ENCODE data around the gene SOX6.
"Not testable (repeated sequence)": the region's sequence is repeated elsewhere in the genome, so short reads cannot be mapped to it uniquely, and the experiment has no call there.

The SOX6 gene

GRCh38 chr11:16049611-16050010 is 306.7 kb downstream of the SOX6 start:
- no peak for DNase-seq (ENCODE audit: low spot score)

DNA sequence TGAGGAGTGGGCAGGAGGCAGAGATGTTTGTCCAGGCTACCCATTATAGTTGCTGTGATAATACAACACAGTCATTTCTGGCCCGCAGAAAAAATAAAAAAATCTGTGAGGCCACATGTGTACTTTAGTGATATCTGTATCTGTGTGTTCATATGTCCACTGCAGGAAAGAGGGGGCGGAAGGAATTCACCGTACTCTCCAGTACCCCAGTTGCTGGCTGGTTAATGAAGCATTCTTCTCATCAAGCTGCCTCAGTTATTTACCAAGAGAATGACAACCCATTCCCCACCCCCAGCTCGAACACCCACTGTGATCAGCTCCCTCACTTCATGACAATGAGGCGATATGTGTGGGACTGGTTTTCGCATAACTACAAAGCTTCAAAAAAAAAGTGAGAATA is 309.3 kb downstream of the SOX6 start:
- DNase-seq (ENCODE audit: low spot score) (no peak), FAIRE-seq (no peak)

More at GRCh38 chr11:16049611-16050010, 306.7 kb downstream of the SOX6 start:
- no peak for FAIRE-seq

- DNase-seq (ENCODE audit: low spot score) = no peak
- no peak for FAIRE-seq
Observed at GRCh38 chr11:16043617-16044016, 312.7 kb downstream of the SOX6 start.

GRCh38 chr11:16041207-16041606 is 315.1 kb downstream of the SOX6 start:
- no peak for DNase-seq (ENCODE audit: low spot score)
- no peak for FAIRE-seq

DNA sequence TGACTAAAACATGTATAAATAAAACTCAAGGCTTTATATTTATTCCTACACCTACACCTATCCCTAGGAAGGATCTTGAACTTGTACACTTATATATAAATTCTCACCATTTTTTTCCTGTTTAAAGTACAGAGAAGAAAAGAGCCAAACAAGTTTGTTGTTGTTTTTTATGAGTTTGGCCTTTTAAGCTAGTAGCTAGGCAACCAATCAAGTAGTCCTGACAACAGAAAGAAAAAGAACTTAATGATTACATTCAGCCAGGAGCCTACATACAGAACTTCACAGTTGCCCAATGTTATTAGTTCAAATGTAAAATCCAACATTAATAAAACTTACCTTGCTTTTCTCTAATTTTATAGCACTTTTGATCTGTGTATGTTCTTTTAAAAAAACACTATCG is 316.2 kb downstream of the SOX6 start:
- DNase-seq (ENCODE audit: low spot score) = no peak
- no peak for FAIRE-seq

DNA sequence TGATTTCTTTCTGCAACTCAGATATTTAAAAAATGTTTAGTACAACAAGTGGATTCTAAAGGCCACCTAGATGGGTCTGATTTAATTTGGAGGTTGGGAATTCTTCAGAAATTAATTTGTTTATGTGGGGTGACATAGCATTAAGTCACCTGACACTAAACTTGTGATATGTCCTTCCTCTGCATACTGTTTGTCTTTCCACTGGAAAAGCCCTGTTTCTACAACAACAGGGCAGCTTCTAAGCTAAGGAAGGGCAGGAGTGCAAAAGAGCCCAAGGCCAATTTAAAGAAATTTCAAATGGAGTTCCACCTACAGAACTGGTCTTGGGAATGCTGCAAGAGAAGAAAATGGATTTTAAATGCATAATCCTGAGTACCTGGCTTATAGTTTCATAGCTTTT is 319.2 kb downstream of the SOX6 start:
- no peak for FAIRE-seq

DNA sequence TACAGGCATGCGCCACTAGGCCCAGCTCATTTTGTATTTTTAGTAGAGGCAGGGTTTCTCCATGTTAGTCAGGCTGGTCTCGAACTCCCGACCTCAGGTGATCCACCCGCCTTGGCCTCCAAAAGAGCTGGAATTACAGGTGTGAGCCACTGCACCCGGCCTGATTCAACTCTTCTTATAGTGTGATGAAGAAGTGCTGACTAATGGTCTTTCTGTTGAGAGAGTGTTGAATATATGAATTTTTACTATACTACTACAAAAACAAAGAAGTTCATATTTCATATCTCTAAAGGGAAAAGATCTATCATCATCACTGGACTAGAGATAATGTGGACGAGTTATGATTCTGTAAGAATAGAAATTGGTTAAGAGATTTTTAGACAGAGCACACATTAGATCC is 320.1 kb downstream of the SOX6 start:
- FAIRE-seq (no peak), DNase-seq (ENCODE audit: low spot score) (no peak)

More for the DNA sequence above, 319.2 kb downstream of the SOX6 start:
- no peak for DNase-seq (ENCODE audit: low spot score)

GRCh38 chr11:16034074-16034473 is 322.3 kb downstream of the SOX6 start:
- FAIRE-seq = no peak
- DNase-seq (ENCODE audit: low spot score) = no peak

GRCh38 chr11:16032974-16033373 is 323.4 kb downstream of the SOX6 start:
- no peak for FAIRE-seq
- no peak for DNase-seq (ENCODE audit: low spot score)

GRCh38 chr11:16031210-16031609 is 325.1 kb downstream of the SOX6 start:
- DNase-seq (ENCODE audit: low spot score) = no peak
- FAIRE-seq = no peak

- FAIRE-seq (no peak), DNase-seq (ENCODE audit: low spot score) (no peak)
Observed at GRCh38 chr11:16030664-16031063, 325.7 kb downstream of the SOX6 start.

DNA sequence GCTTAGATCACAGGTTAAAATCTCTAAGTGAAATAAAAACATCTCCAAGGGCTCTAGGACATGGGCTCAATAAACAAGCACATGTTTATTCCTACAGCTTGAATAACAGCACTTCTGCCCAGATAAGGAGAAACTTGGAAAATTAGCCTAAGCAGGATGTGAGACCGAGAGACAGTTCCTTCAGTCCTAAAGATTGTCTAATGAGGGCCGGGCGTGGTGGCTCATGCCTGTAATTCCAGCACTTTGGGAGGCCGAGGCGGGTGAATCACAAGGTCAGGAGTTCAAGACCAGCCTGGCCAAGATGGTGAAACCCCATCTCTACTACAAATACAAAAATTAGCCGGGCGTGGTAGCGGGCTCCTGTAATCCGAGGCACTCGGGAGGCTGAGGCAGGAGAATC is 327.2 kb downstream of the SOX6 start:
- FAIRE-seq; DNase-seq (ENCODE audit: low spot score): not testable (repeated sequence)

DNA sequence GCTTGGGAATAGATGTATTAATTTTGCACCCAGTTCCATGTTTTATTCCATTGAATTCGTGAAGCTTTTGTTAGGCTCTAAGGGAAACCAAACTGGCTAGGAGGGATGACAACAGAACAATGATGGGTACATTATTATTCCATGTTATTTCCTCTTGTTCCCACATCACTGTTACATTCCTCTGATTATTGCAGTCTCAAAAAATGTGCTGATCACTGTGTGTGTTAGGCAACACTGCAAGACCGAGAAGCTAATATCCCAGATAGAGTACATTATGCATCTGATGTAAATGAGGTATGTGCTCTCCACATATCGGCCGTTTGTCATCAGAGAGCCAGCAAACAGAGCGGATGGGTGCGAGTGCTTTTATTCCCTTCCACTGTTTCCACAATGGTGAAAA is 327.9 kb downstream of the SOX6 start:
- DNase-seq (ENCODE audit: low spot score) (no peak), FAIRE-seq (no peak)

GRCh38 chr11:16027621-16028020 is 328.7 kb downstream of the SOX6 start:
- FAIRE-seq (no peak), DNase-seq (ENCODE audit: low spot score) (no peak)

GRCh38 chr11:16026849-16027248 is 329.5 kb downstream of the SOX6 start:
- FAIRE-seq (no peak), DNase-seq (ENCODE audit: low spot score) (no peak)

- FAIRE-seq = no peak
Observed at GRCh38 chr11:16018931-16019330, 337.4 kb downstream of the SOX6 start.

GRCh38 chr11:16016468-16016829 is 339.9 kb downstream of the SOX6 start:
- DNase-seq (ENCODE audit: low spot score) (no peak), FAIRE-seq (no peak)

More at GRCh38 chr11:16018931-16019330, 337.4 kb downstream of the SOX6 start:
- DNase-seq (ENCODE audit: low spot score) = no peak

DNA sequence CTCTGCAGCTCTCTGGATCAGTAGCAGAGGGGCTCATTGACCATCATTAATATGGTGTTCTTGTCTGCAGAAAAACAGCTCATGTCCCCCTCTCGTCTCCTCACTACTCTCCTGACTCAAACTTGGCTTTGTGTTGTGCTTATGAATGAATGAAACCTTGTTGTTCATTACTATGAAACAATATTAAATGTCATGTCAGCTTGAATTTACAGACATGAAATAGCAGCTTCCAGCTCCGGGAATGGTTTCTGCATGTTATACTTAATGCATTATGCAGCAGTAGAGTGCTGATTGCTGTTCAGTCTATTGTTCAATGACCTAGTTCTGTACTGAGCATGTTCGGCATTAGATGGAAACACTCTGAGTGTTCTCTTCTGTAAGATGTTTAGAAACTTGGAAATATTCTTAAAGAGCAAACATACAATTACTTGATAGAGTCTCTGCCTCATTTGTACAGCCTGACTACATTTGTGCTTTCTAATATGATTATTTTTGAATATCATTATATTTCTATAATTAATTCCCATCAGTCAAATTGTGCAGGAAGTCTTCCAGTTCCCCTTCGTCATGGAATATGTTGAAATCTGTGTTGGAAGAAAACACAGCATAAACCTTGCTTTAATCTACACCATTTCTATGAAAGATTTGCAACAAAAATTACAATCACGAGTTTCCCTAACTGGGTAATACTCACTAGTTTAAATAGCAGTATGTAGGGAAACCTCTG is 340.4 kb downstream of the SOX6 start:
- DNase-seq (ENCODE audit: low spot score) (no peak), FAIRE-seq (no peak)

DNA sequence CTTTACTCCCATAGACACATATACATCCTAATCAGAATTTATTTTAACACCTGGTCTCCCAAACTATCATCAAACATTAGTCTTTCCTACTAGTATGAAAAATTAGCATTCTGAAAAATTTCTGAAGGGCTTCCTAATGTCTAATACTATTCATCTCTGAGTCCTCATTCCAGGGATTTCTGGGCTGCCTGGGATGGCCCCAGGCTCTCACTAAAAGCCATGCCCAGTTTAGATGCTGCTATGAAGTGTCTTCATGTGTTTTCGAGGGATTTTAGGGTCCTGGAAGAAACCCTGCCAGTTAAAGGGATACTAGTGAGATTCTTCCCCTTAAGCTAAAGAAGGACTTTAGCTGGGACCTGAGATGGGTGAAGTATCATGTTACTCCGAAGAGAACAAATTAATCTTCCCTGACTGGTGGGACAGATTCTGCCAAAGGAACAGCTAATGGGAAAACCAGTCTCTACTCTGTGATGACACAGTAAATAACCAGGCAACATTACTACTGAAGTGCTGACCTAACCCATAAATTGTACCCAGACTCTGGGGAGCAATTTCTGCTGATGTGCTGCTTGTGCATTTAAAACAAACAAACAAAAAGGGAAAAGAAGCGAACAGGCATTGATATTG is 342.6 kb downstream of the SOX6 start:
- DNase-seq (ENCODE audit: low spot score) = no peak
- FAIRE-seq = no peak

DNA sequence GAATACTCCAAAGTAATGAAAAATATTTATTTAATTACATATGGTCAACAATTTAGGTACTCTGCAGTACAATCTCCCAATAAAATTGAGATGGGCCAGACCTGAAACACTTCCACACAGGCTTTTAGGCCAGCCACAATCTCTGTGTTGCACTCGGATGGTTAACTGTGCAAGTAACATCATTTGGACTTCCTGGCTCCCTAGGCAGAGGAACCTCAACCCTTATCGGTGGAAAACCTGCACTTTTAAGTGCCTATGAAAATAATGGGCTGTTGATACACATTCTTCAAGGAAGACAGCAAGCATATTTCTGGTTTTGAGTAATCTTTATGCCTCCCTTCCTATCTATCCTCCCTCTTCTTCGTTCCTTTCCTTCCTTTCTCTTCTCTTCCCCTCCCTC is 343.1 kb downstream of the SOX6 start:
- no peak for FAIRE-seq
- no peak for DNase-seq (ENCODE audit: low spot score)

DNA sequence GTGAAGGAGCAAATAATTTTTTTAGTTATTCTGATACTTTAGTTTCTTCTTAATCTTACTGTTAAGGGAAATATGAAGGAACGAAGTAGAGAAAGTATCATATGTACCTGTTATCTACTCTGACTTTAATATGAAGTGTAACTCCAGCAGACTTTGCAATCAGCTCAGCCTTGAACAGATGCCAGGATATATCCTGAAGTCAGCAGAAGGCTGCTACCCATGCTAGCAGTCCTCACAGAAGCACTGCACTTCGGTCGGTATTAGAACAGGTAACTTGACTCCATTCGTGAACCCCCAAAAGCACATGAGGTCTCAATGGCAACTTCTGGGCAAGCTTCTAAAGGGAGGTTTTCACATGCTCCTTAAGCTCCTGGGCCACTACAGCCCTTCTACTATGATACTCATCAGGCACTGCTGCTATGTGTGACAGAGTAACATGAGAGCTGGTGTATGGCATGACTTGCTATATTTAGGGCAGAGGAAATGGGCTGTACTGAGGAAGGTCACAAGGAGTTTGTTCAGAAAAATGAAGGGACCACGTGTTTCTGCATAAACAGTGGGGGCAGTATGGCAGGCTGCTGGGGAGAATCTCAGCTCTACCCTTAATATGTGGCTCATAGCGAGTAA is 344.1 kb downstream of the SOX6 start:
- FAIRE-seq = no peak
- no peak for DNase-seq (ENCODE audit: low spot score)

DNA sequence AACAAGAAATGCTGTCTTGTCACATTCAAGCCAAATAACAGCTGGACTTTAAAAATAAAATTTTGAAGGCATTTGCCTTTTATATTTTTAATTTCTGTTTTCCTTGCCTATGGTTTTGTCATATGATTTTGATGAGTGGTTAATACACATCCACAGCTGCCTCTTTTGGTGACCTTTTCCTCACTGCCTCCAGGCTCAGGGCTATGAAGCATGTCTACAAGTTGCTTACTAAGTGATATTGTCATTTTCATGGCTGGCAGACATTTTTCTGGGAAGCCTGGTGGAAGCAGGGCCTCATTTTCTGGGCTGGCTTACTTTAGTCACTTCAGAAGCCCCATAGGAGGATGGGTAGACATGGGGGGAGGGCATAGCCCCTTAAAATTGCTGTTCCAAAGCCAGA is 344.9 kb downstream of the SOX6 start:
- no peak for FAIRE-seq
- DNase-seq (ENCODE audit: low spot score) = no peak

DNA sequence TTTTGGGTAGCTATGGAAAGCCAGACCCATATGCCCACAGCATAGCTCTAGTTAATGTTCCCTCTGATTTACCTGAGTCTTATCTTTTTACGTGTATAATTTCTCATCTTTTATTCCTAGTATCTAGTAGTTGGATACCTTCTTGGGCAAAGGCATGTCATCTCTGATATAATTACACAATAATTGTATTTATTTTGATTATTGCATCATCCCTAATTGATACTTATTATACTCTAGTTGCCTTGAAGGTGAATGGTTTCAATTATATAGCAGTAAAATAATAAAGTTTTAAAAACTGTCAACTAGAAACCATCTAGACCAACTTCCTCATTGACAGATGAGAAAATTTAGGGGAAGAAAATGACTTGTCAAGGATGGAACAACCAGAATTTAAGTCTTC is 347.3 kb downstream of the SOX6 start:
- no peak for FAIRE-seq
- DNase-seq (ENCODE audit: low spot score) = no peak
